Inflammatory macrophage treated with lipopolysaccharide for 4 hours (primary cell): ENCODE data around the gene OLFM2.
"Not testable (repeated sequence)": the region's sequence is repeated elsewhere in the genome, so short reads cannot be mapped to it uniquely, and the experiment has no call there.

Experiments
- DNase-seq: peaks from one replicate; pipeline ENCODE4 v3.0.0-alpha.2; 2020

OLFM2 gene

GRCh38 chr19:9823816-9824215 lies 112.5 kb downstream of the OLFM2 start:
- no peak for DNase-seq

- DNase-seq, result not testable (repeated sequence)
These were observed 116.3 kb downstream of the OLFM2 start for GRCh38 chr19:9820034-9820433.

- no peak for DNase-seq
These were observed 116.8 kb downstream of the OLFM2 start for GRCh38 chr19:9819596-9819909.

GRCh38 chr19:9818734-9819595 lies 117.3 kb downstream of the OLFM2 start, which contains the start of gene FBXL12:
Gene FBXL12 (minus strand): TSS chr19:9819079. CDS start chr19:9818813, 266 bp downstream.
- DNase-seq, result peak; percentile 100

GRCh38 chr19:9818175-9818733 lies 118.1 kb downstream of the OLFM2 start:
- no peak for DNase-seq

GRCh38 chr19:9811139-9811538 lies 125.2 kb downstream of the OLFM2 start:
- DNase-seq, result no peak

GRCh38 chr19:9808855-9809824 lies 127.2 kb downstream of the OLFM2 start:
- no peak for DNase-seq

GRCh38 chr19:9806803-9807202 lies 129.5 kb downstream of the OLFM2 start:
- no peak for DNase-seq
